AG09309 (cell line): ENCODE measurements around the gene JCHAIN.

Experiments used
- DNase-seq: peaks from one replicate; pipeline ENCODE4 v3.0.0-alpha.2; 2010; ENCODE audit warnings: low read depth
- H3K4me3 ChIP-seq: 2 replicates; pipeline ENCODE4 v1.5.1; 2011; ENCODE audit warnings: mild to moderate bottlenecking, low read depth, low read length, moderate library complexity; ENCODE audit not compliant: control insufficient read depth
- TF ChIP-seq, protein P1 (sequence below): IDR thresholded peaks from 2 replicates; pipeline ENCODE4 v1.5.1; 2011; ENCODE audit warnings: mild to moderate bottlenecking, low read depth, low read length, inconsistent platforms; ENCODE audit not compliant: insufficient read depth, control insufficient read depth; ENCODE audit errors: missing control alignments

Gene JCHAIN

DNA sequence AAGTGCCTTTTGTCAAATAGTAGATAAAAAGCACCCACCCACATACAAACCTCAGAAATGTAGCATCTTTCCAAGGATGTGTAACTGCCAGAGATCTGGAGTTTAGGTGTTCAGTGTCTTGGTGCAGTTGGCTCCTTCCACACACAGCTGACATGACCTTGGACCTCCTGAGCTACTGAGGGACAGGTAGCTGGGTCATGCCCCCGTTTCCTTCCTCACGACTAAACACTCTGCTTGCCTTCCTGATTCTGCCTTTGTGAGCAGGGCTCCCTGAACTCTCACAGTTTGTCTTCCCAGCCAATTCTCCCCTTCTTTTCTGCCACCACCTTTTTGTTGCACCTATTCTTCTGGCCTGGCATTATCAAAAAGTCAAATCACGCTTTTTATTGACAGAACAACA lies 45.3 kb upstream of the JCHAIN start:
- DNase-seq = no peak
- H3K4me3 ChIP-seq = no peak overlapping the region
- TF ChIP-seq, protein P1, sequence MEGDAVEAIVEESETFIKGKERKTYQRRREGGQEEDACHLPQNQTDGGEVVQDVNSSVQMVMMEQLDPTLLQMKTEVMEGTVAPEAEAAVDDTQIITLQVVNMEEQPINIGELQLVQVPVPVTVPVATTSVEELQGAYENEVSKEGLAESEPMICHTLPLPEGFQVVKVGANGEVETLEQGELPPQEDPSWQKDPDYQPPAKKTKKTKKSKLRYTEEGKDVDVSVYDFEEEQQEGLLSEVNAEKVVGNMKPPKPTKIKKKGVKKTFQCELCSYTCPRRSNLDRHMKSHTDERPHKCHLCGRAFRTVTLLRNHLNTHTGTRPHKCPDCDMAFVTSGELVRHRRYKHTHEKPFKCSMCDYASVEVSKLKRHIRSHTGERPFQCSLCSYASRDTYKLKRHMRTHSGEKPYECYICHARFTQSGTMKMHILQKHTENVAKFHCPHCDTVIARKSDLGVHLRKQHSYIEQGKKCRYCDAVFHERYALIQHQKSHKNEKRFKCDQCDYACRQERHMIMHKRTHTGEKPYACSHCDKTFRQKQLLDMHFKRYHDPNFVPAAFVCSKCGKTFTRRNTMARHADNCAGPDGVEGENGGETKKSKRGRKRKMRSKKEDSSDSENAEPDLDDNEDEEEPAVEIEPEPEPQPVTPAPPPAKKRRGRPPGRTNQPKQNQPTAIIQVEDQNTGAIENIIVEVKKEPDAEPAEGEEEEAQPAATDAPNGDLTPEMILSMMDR = no peak

DNA sequence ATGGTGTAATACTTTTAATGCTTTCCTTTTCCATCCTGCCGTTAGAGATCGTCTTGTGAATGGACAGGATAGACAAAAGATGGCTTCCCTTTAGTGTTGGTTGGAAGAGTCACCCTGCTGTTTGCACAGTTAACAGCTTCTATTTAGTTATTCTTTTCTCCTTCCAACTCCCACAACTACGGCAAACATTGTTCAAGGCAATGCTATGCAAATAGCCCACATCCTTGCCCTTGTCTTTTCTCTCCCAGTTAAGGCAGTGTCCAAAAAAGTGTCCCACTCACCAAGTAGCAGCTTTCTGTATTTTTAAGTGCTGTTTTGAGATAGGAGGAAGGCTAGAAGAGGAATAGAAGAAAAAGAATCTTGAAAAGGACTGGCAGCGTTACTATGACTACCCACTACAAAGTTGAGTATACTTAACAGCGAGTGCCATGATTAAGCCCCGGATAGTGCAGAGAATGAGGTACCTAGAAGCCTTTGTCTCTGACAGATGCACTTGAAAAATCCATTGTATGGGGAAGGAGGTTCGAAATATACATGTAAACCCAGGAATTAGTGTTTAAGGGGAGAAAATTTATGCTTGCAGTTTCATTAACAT lies 43.4 kb upstream of the JCHAIN start:
- TF ChIP-seq, protein P1 = no peak
- H3K4me3 ChIP-seq = no peak overlapping the region
- no peak for DNase-seq

DNA sequence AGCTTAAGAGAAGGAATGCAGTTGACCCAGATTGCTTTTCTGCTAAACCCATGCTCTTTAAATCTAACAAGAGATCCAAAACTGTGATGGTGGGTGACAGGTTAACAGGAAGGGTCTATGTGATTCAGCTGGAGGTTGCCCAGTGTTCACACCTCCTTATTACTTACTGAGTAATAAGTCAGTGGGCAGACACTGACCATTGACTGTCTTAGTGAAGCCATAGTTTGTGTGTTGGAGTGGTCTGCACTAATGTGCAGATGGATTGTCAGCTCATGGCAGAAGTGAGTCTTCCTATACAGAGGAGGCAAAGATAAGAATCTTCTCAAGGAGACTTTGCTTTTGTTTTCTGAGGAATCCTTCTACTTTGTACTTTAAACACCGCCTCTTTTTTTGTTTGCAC lies 40.2 kb upstream of the JCHAIN start:
- DNase-seq = no peak
- H3K4me3 ChIP-seq = peak overlapping the region; percentile 75
- TF ChIP-seq, protein P1 = no peak

- DNase-seq = no peak
- peak overlapping the region; percentile 75 for H3K4me3 ChIP-seq
- TF ChIP-seq, protein P1 = no peak
Measured at GRCh38 chr4:70706044-70706461, 39.7 kb upstream of the JCHAIN start.

GRCh38 chr4:70705183-70706043 lies 39.1 kb upstream of the JCHAIN start:
- H3K4me3 ChIP-seq = peak overlapping the region; percentile 75
- TF ChIP-seq, protein P1 = no peak
- peak; percentile 85 for DNase-seq

DNA sequence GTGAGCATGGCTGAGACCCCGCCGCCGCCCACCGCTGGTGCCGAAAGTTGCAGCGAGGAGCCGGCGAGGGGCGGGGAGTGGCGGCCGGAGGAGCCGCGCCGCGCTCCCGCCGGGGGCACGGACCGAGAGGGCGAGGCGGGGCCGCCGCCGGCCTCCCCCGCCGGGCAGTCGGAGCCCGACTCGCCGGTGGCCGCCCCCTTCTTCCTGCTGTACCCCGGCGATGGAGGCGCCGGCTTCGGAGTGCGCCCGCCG lies 38.5 kb upstream of the JCHAIN start:
- TF ChIP-seq, protein P1 = no peak
- peak overlapping the region; percentile 75 for H3K4me3 ChIP-seq
- no peak for DNase-seq
